Measurements from ENCODE around the gene GJA3. TPM values are rescaled to one million over a fixed set of nuclear protein-coding genes. Genes with fewer than 3 reads are reported as not detected.
A peak's percentile ranks its signal among the peaks of the same experiment; 100 is the strongest.

The GJA3 gene
- total RNA-seq, 1 experiment from 2014 or later, result 0.15 TPM

DNA sequence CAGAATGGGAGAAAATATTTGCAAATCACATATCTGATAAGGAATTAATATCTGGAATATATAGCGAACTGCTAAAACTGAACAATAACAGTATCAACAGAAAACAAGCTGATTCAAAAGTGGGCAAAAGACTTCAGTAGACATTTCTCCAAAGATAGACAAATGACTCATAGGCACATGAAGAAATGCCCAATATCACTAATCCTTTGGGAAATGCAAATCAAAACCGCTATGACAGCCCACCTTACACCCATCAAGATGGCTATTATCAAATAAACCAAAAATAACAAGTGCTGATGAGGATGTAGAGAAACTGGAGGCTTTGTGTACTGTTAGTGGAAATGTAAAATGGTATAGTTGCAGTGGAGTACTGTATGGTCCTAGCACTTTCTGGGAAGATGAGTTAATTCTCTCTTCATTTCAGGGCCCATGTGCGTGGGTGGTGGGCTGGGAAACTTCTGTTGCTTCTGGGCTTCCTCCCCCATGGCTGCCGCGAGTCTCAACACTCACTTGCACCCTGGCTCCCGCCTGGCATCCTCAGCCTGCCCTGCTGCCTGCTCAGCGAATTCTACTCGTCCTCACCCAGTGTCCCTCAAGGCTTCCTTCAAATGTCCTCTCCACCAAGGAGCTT lies 12.4 kb upstream of the GJA3 start:
- H3K36me3 ChIP-seq (ENCODE audit: low read depth), result no peaks in the 10 kb centered on the region
- no peak overlapping the region for H3K27ac ChIP-seq
- H3K4me3 ChIP-seq, result no peak overlapping the region
- no peak overlapping the region for H3K4me2 ChIP-seq
- H3K4me1 ChIP-seq (replicated peaks; ENCODE audit: insufficient read depth), result peaks cover 20% of the 10 kb centered on the region
- no peaks in the 10 kb centered on the region for H3K27me3 ChIP-seq (ENCODE audit: insufficient read depth, low read depth)
- TF ChIP-seq EZH2 (IDR thresholded peaks at IDR 0.05; ENCODE audit: low read depth), result no peak
- TF ChIP-seq, protein P1, sequence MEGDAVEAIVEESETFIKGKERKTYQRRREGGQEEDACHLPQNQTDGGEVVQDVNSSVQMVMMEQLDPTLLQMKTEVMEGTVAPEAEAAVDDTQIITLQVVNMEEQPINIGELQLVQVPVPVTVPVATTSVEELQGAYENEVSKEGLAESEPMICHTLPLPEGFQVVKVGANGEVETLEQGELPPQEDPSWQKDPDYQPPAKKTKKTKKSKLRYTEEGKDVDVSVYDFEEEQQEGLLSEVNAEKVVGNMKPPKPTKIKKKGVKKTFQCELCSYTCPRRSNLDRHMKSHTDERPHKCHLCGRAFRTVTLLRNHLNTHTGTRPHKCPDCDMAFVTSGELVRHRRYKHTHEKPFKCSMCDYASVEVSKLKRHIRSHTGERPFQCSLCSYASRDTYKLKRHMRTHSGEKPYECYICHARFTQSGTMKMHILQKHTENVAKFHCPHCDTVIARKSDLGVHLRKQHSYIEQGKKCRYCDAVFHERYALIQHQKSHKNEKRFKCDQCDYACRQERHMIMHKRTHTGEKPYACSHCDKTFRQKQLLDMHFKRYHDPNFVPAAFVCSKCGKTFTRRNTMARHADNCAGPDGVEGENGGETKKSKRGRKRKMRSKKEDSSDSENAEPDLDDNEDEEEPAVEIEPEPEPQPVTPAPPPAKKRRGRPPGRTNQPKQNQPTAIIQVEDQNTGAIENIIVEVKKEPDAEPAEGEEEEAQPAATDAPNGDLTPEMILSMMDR (conservative IDR thresholded peaks at IDR 0.05), result no peak
- no TSS peak for BruUV-seq (replicated peaks)
- H3K79me2 ChIP-seq (ENCODE audit: low read depth), result no peaks in the 10 kb centered on the region
- no peaks in the 10 kb centered on the region for H4K20me1 ChIP-seq (ENCODE audit: insufficient read depth)
- CTCF ChIA-PET, result no interaction called here
- no peaks in the 10 kb centered on the region for H3K9me2 ChIP-seq (ENCODE audit: insufficient read depth)
- no peak for DNase-seq
- intact Hi-C loops (cut with micrococcal nuclease; ENCODE audit: unreplicated experiment), result no loop called here
- POLR2A ChIA-PET (ENCODE audit: unreplicated experiment), result no interaction called here
- H3K9me3 ChIP-seq (ENCODE audit: insufficient read depth, low read depth), result no peaks in the 10 kb centered on the region
- no peak overlapping the region for H2AFZ ChIP-seq
- peaks cover 17% of the 10 kb centered on the region; the same call in 1 of the 2 replicates for H3F3A ChIP-seq (ENCODE audit: insufficient read depth, low read depth)

DNA sequence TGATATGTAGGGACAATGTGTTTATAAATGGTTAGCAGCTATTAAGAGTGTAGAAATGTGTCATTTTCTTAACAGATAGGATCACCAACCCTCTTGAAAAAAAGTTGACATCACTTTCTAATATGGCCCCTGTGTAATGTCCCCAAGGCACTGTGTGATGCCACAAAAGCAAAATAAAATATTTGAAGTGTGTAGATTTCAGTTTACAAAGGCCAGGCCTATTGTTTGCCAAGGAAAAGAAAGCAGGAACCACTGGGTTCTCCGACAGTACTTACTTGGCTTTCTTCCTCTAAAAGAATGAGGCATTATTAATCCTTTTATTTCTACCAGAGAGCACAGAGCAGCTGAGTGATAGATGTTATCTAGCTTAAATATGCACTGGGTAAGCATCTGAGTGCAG lies 10.5 kb upstream of the GJA3 start:
- DNase-seq, result peak in 1 of 2 experiments; percentile 85
- H4K20me1 ChIP-seq (ENCODE audit: insufficient read depth), result no peaks in the 10 kb centered on the region
- H3K9me2 ChIP-seq (ENCODE audit: insufficient read depth), result no peaks in the 10 kb centered on the region
- no peaks in the 10 kb centered on the region for H3K79me2 ChIP-seq (ENCODE audit: low read depth)
- peaks cover 20% of the 10 kb centered on the region for H3K4me1 ChIP-seq (replicated peaks; ENCODE audit: insufficient read depth)
- intact Hi-C loops (cut with micrococcal nuclease; ENCODE audit: unreplicated experiment), result no loop called here
- H3K27ac ChIP-seq, result no peak overlapping the region
- ChIA-PET POLR2A (ENCODE audit: unreplicated experiment) (interaction anchor here (0.6 kb wide), 1 partner anchor 1355 kb away, joined by 30 read pairs; no protein-coding TSS in a partner anchor), CTCF (no interaction called here)
- H3K4me3 ChIP-seq, result no peak overlapping the region
- H3K36me3 ChIP-seq (ENCODE audit: low read depth), result no peaks in the 10 kb centered on the region
- H3K9me3 ChIP-seq (ENCODE audit: insufficient read depth, low read depth), result no peaks in the 10 kb centered on the region
- peaks cover 17% of the 10 kb centered on the region; the same call in 1 of the 2 replicates for H3F3A ChIP-seq (ENCODE audit: insufficient read depth, low read depth)
- TF ChIP-seq EZH2 (IDR thresholded peaks at IDR 0.05; ENCODE audit: low read depth), result no peak
- TF ChIP-seq, protein P1 (conservative IDR thresholded peaks at IDR 0.05), result no peak
- no peaks in the 10 kb centered on the region for H3K27me3 ChIP-seq (ENCODE audit: insufficient read depth, low read depth)
- H2AFZ ChIP-seq, result no peak overlapping the region
- BruUV-seq (replicated peaks), result no TSS peak
- H3K4me2 ChIP-seq, result no peak overlapping the region

DNA sequence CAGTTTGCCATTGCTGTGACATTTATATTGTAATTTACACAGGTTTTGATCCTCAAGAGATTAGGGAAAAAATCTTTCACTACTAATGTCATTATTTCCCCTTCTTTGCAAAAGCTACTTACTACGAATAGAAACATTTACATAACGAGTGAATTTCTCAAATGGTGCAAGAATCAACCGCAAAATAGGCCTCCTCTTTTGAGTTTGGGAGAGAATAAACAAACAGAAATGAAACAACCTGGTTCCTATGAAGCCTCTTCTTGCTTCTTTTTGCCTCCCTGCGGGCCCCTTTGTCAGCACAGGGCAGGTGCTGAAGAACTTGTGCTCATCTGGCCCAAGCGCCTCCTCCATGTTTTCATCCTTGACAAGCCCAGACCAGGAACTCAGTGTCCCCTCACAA lies 10.1 kb upstream of the GJA3 start:
- Histone ChIP-seq H3K36me3 (ENCODE audit: low read depth) (no peaks in the 10 kb centered on the region), H3K9me3 (ENCODE audit: insufficient read depth, low read depth) (no peaks in the 10 kb centered on the region), H3K4me3 (no peak overlapping the region), H3K4me1 (replicated peaks; ENCODE audit: insufficient read depth) (peaks cover 20% of the 10 kb centered on the region), H3K9me2 (ENCODE audit: insufficient read depth) (no peaks in the 10 kb centered on the region), H3K4me2 (no peak overlapping the region), H4K20me1 (ENCODE audit: insufficient read depth) (no peaks in the 10 kb centered on the region), H3K79me2 (ENCODE audit: low read depth) (no peaks in the 10 kb centered on the region), H3F3A (ENCODE audit: insufficient read depth, low read depth) (peaks cover 15% of the 10 kb centered on the region; the same call in 1 of the 2 replicates), H2AFZ (no peak overlapping the region), H3K27me3 (ENCODE audit: insufficient read depth, low read depth) (no peaks in the 10 kb centered on the region), H3K27ac (no peak overlapping the region)
- TF ChIP-seq, protein P1 (conservative IDR thresholded peaks at IDR 0.05), result no peak
- no peak for TF ChIP-seq EZH2 (IDR thresholded peaks at IDR 0.05; ENCODE audit: low read depth)
- DNase-seq, result no peak
- no TSS peak for BruUV-seq (replicated peaks)
- intact Hi-C loops (cut with micrococcal nuclease; ENCODE audit: unreplicated experiment), result no loop called here
- ChIA-PET CTCF (no interaction called here), POLR2A (ENCODE audit: unreplicated experiment) (interaction anchor here (0.6 kb wide), 1 partner anchor 1355 kb away, joined by 30 read pairs; no protein-coding TSS in a partner anchor)

All from PC-9 (cell line).